ENCODE data around the gene SIRT5.

SIRT5 gene

DNA sequence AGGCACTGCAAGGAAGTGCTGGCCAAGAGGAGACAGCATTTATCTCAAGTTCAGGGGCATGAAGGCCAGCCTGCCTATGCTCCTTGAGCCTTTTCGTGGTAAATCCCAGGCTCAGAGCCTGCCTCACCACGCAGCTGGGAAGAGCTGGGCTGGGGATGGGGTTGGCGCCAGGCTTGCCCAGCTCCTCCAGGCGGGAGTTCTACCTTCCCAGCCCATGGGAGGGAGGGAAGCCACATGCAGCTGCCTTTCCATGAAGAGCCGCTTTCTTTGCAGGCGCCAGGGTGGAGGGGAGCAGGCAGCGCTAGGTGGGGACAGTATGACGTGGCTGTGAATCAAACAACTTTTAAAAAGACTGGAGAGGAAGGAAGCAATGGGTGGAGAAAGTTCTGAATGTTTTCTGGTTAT lies 19.5 kb upstream of the SIRT5 start:
- DNase-seq = peak; percentile 50

DNA sequence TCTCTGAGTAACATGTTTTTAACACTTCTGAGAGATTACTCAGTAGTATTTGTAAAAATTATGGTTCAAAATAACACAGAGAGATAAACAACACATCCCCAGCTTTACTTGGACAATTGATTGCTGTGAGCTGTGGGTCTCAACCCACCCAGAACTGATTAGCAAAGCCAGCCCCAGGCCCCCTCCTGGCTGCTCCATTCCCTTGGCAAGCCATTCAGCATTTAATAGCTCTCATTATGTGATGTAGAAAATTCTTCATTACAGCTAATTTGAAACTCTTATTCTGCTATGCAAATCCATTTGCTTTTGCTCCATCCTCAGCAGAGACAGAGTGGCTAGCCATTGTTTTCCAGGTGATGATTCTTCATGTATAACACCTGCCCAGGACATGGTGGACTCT lies 16.6 kb upstream of the SIRT5 start:
- no peak for DNase-seq

DNA sequence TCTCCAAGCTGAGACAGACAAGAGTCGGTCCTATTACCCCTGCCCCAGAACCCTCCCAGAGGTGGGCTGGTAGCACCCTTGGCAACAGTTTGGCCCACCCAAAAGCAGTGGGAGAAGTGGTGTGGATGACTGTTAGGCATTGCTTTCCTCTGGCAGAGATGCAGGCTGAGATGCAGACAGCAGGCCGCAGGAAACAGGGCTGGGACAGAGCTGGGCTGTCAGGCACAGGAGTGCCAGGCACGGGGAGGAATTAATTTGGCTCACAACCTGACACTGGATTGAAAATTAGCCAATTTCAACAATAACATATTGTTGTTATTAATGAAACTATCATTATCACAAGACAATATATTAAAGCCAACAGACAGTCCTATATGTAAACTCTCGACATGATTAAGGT lies 15.7 kb upstream of the SIRT5 start:
- DNase-seq = no peak

DNA sequence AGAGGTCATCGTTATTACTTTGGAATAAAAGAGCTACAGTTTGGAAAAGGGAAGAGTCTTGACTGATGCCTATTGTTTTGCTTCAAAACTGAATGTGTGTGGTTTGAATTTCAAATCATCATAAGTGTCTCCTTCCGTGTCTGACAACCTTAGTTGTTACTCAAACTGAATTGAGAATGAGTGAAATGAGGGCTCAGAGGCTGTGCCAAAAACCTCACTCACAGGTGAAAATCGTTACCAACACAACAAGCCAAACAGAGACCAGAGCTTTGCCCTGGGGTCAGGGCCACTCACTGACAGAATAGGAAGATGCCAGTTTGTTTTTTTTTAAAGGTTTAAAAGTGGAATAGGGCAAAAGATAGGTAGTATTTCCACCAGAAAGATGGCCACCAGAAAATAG lies 15.2 kb upstream of the SIRT5 start:
- no peak for DNase-seq

DNA sequence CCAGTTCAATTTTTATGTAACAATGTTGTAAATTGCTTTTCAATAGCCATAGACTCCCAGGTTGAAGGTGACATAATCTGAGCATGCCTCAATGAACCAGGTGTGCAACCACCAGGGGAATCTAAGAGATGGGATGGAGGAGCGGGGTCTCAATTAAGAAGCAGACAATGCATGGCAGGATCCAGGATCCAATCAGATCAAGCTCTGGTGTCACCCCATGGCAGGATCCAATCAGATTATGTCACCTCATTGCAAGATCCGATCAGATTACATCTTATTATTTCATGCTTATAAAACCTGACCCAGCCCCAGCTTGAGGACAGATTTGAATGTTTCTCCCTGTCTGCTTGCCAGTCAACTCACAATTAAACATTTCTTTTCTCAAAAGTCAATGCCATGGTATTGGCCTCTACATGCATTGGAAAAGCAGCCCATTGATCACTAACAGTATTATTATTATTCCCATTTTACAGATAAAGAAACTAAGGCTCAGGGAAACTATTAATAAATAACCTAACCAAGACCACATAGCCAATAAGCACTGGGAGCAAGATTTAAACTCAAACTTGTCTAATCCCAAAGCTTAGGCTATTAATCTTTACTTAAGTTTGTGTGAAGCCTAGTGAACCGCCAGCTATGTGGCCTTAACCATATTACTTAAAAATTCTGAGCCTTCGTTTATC lies 14.3 kb upstream of the SIRT5 start:
- DNase-seq = peak; percentile 43

DNA sequence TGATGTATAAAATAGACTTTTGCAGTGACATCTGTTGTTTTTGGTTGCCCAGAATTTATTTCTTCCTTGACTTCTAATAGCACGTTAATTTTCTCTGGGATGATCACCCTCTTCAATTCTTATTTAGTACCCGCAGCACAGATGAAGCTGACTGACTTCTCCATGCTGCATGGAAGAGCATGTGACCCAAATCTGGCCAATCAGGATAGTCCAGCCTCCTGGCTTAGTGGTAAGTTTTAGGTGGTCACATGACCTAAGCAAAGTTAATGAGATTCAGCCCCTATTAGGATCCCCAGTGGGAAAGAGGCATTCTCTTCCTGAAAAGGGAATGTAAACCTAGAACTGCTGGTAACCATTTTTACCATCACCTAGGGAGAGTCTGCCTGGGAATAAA lies 13.8 kb upstream of the SIRT5 start:
- no peak for DNase-seq

DNA sequence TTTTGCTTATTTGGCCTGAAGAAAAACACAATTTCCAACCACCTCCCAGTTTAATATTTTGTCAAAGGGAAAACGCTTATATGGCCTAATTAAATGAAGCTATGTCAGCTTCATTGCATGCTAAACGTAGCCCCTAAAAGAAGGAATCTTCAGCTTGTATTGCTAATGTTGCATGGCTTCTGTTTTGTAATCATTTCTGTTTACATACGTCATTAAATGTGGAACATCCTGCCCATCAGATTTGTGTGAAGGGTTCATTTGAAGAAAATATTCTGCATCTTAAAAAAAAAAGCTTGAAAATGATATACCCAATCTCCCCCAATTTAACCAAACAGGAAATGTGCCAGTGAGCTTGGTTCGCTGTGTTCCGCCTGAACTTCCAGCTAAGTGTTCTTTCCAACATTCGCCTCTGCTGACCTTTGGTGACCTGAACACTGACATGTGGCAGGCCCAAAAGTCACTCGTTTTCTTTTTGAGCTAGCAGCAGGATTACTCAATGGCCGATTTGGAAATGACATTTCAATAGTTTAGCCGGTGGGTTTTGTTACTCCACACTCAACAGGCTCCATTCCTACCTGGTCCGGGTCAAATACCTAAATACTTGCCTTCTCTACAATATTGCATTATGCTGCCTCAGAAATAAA lies 12.7 kb upstream of the SIRT5 start:
- DNase-seq = no peak

DNA sequence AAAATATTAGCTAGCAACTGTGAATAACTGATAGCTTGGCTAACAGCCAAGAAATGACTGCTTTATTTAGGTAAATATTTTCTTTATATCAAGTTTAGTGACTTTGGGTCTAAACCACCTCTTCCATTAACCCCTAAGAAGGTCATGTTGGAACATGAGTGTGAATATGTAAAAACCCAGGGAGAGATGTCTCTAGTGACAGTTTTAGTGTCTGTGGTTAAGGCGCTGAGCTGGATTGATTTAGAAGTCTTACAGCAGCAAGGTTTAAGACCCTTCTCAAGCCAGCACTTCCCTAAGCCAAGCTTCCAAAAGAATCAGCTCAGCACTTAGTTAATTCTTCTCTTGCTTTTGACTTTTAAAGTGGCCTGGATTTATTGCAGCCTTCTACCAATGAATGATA lies 11.4 kb upstream of the SIRT5 start:
- DNase-seq = no peak

DNA sequence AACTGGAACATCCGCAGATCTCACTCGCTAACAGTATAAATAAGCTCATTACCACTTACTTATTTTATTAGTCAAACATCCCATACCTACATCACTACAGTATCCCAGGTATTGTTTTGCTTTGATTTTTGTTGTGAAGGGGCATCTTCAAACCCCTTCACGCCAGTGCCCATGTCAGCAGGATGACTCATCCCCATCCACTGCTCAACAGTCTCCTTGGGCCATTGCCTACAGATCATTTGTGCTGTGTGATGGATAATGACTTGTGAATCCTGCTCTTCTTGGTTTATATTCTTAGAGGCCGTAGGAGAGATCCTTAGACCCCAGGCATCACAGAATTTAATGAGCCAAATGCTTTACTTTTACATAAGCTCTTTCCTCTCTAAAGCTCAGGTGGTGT lies 8.5 kb upstream of the SIRT5 start:
- DNase-seq = no peak

DNA sequence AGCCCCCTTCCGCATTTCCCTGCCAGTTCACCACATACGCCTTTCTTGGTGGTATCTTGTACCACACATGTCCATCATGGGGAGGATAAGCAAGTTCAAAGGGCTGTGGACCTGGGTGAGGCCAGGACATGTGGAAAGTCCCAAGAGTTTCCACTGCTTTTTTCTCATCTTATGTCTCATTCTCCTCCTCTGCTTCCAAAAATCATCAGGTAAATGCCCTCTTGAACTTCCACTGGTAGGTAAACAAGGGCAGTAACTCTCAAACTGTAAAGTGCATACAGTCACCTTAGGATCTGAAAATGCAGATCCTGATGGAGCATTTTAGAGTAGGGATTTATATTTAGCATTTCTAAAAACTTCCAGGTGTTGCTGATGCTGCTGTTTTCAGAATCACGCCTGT lies 7.9 kb upstream of the SIRT5 start:
- DNase-seq = no peak

DNA sequence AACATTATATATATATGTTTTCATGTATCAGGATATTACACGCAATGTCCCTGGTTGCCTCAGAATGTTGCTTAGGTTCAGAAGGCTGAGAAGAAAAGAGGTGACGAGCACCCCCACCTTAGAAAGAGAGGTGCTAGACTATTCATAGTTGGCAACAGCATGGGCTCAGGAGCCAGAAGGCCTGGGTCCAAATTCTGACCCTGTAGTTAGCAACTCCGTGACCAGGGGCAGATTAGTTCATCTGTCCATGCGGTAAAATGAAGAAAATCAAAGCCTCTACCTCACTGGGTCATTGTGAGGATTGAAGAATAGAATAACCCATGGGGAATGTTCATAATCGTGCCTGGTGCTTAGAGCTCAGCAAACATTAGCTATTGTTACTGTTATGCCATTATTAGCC lies 5.4 kb upstream of the SIRT5 start:
- DNase-seq = no peak

DNA sequence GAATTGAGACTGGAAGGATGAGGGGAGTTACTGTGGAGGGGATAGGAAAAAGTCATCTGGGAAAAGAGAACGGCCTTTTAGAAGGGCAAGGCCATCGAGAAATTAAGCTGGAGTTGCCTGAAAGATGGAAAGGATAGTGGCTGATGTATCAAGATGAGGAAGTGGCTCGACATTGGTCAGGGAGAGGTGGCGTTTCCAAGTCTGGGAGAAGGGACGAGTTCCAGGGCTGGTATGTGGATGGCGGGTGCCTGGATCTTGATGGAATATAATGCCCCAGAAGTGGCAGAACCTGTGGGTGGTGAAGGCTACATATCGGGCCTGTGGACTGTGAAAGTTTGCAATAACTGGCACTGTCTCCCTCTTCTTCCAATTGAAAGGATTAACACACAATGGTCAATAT lies 2.2 kb upstream of the SIRT5 start:
- no peak for DNase-seq

DNA sequence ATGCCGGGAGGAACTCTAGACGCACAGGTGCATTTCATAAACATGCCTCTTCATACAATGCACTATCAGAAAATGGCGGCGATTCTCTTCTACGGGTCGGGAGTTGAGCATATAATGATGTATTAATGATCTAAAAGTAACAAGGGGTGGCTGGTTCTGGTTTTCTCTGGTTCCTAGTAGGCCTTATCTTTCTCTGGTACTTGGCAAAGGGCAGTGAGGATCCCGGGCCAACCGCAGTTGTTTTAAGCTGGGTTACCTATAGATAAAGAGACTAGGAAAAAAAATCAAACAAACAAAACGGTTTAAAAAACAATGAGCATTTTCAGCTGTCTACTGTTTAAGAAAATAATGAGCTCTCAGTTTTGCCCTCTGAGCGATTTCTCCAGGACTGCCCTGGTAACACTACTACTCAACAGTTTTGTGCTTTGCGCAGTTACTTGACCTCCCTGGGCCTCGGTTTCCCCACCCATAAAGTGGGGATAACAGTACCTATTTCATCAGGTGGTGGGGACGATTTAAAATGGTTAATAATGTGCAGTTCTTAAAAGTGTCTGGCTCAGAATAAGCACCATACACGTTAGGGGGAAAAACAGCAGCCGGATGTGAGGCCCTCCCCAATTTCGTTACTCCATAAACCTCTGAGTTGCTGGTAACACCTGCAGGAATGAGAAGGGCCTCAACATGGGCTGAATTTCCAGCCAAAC lies 1.3 kb upstream of the SIRT5 start:
- no peak for DNase-seq

DNA sequence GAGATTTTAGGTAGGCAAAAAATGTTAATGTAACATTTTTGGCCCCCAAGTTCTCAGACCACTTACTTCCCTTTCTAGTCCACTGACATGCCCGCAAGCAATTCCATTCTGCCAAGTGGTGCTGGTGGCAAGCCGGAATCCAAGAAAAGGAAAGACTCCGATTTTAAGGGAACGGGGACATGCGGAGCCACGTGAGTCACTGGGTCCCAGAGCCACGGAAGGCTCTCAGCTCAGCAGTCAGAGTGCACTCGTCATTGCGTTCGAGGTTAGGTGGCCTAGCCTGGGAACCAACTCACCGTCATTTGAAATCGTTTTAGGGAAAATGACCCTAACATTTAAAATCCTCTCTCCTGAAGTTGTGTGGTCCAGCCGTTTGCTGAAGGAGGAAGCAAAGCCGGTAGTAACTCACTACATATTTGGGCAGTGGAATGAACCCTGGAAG lies 711 bp upstream of the SIRT5 start:
- peak; percentile 37 for DNase-seq

DNA sequence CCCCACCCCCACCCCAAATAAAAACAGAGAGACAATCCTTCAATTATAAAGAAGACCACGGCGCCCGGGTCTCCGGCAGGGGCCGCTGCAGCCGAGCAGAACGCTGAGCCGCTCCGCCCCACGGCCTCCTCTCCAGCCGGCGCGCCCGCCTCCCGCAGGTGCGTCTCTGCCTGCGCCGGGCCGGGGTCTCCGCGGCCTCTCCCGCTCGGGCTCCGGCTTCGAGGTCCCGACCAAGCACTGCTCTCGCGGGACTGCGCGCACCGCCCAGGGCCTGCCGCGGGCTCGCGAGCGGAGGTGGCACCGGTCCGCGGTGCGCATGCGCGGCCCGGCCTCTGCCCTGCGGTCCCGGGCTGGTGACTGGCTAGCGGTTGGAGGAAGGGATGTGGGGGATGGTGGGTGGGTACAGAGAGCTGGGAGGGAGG lies 241 bp upstream of the SIRT5 start:
- DNase-seq = peak; percentile 98

DNA sequence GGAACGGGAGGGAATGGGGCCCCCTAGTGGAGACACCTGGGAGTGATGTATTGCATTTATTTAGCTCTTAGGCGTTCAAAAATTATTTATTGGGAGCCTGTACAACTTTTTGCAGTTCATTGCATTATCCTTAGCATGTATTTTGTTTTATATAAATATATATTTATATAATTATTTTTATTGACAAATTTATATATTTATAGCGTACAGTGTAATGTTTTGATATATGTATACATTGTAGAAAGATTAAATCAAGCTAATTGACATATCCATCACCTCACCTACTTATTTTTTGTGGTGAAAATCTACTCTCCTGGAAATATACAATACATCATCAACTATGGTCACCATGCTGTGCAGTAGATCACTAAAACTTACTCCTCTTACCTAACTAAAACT lies 975 bp downstream of the SIRT5 start:
- no peak for DNase-seq

DNA sequence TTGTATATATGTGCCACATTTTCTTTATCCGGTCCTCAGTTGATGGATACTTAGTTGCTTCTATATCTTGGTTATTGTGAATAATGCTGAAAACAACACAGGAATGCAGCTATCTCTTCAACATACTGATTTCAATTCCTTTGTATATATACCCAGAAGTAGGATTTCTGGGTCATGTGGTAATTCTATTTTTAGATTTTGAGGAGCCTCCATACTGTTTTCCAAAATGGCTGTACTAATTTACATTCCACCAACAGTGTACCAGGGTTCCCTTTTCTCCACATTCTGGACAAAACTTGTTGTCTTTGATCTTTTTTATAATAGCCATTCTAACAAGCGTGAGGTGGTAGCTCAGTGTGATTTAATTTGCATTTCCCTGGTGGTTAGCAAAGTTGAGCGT lies 1.6 kb downstream of the SIRT5 start:
- DNase-seq = no peak

DNA sequence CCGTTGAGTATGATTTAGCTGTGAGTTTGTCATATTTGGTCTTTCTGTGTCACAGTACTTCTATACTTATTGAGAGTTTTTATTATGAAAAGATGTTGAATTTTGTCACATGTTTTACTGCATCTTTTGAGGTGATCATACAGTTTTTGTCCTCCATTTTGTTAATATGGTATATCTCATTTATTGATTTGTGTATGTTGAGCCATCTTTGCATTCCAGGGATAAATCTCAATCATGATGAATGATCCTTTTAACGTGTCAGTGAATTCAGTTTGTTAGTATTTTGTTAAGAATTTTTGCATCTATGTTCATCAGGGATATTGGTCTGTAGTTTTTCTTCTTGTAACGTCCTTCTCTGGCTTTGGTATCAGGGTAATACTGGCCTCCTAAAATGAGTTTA lies 3.5 kb downstream of the SIRT5 start:
- no peak for DNase-seq

DNA sequence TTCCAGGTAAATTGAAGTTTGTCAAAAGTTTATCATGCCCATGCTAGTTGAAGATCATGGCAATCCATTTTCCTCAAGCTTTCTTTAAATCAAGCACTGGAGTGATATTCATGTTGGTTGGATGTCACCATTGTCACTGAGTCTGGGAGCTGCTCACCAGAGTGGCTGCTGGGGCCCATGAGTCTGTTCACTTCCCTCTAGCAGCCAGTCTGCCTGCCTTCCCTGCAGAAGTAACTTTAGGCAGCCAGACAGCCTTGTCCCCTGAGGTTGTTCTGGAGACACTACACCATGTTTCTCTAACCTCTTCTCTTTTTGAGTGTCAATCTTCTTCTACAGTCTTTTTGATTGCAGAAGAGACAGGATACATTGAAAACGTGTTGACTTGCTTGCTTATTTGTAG lies 5.5 kb downstream of the SIRT5 start:
- no peak for DNase-seq

DNA sequence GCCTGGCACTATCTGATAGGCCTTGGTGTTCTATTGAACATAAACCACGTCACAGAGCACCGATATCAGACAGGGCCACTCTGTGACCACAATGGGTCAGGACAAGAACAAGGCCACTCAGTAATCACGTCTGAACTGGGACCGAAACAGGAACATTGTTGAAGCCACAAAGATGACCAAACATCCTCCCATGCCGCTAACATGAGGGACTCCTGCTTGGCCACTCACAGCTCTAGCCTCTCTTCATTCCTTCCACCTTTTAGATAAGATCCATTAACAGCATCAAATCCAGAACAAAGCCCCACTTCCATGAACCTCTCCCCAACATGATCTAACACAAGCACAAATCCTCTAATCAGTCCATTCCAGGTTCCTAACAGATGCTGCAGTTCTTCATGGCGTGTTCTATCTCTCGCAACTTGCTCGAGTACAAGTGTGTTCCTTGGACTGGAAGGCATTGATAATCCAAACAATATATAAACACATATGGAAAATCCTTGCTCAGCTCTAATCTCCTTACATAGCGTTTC lies 7.4 kb downstream of the SIRT5 start:
- DNase-seq = no peak

DNA sequence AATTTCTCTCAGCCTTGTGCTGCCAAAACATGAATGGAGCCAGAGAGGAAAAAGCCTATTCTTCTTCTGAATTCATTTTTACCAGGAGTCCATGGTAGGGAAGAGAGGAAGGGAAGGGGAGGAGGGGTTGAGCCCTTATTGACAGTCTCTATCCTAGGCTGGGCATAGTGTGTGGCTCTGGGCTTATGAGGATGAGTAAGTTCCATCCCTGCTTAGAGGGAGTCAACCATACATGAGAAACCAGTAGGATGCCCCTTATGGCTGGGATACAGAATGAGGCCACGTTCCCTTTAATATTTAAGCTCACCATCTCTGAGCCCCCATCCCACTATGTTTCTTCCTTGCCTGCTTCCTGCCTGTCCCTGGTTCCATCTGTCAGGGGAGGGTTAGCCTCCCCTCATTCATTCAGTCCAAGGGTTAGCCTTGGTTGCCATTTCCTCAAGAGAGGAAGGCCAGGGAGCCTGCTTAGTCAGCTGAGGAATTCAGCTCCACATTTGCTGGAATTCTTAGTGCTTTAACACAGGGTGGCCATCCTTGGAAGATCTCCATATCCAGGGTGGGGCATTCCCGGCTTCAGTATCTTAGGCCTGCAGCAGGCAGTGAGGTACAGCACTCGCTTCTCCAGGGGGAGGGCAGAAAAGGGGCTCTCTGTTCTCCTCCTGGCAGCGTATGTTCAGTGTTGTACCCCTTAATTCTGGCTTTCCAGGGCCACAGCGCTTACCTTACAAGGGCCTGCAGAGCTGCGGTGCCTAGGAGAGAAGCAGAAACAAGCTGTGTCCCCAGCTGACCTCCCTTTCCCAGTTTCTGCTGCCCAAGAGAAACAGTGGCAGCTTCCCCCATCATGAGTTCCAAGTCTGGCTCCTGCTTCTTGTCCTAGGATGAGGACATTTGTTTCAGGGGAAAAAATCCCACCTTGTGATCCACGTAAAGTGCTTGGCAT lies 12.5 kb downstream of the SIRT5 start:
- DNase-seq = no peak

DNA sequence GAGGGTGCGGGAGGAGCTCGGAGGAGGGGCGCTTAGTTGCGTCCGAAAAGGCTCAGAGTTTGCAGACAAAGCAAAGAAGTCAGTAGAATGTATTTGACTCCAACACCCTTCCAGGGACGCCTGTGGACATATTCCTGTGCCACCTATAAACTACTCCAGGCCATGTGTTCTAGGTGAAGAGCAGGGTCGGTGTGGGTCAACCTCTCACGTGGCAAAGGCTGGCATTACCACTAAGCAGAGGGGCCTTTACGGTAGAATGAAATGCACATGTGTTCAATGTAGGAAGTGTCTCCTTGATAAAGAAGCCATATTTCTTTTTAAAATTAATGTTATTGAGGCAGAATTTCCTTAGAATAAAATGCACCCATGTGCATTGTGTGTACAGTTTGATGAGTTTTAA lies 15.4 kb downstream of the SIRT5 start:
- DNase-seq = no peak

DNA sequence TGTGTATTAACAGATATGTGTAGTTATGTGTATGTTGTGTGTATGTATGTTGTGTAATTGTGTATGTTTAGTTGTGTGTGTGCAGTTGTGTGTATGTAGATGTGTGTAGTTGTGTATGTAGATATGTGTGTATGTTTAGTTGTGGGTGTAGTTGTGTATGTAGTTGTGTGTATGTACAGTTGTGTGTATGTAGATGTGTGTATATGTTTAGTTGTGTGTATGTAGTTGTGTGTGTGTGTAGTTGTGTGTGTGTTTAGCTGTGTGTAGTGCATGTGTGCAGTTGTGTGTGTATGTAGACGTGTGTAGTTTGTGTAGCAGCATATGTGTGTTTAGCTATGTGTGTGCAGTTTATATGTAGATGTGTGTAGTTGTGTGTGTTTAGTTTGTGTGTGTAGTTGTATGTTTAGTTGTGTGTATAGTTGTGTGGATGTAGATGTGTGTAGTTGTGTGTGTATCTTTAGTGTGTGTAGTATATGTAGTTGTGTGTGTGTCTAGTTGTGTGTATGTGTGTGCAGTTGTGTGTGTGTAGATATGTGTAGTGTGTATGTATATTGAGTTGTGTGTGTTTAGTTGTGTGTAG lies 16.3 kb downstream of the SIRT5 start:
- no peak for DNase-seq
